HepG2 (cell line): ENCODE measurements around the gene MRO. TPM values are rescaled to one million over a fixed set of nuclear protein-coding genes. Genes with fewer than 3 reads are reported as not detected.

Source experiments
- ATAC-seq: fragments of 200-7000 bp; cut with Tn5 transposase; 3 replicates; pipeline ENCODE4 v1.9.1; 2020; ENCODE audit warnings: mild to moderate bottlenecking, moderate library complexity
- BruUV-seq: library from RNA; stranded (reverse); fragments of 400-500 nt; replicated peaks from 2 replicates; lab custom pipeline; 2021; lab: Mats Ljungman, UMichigan
- CTCF ChIA-PET: fragments of 300-600 bp; formaldehyde crosslinking; extraction: SDS; loops from one replicate; lab custom pipeline; 2021; ENCODE audit warnings: low total read pairs, inconsistent platforms, low intra/inter-chr PET ratio; lab: Yijun Ruan, JAX
- POLR2A ChIA-PET: fragments of 350-600 bp; sonication (Branson Sonifier 250); formaldehyde crosslinking; loops from one replicate; lab custom pipeline; 2020; ENCODE audit warnings: antibody characterized with exemption, inconsistent platforms; lab: Yijun Ruan, JAX
- DNase-seq: peaks from one replicate; pipeline ENCODE4 v3.0.0-alpha.2; 2015; ENCODE audit warnings: low spot score
- FAIRE-seq: peaks from 3 replicates; lab custom pipeline; 2011; peaks lifted over from hg19 to GRCh38; lab: Jason Lieb, UNC
- H2AFZ ChIP-seq: one replicate; pipeline ENCODE4 v1.6.1; 2011; ENCODE audit warnings: low read length, inconsistent platforms
- H3K27ac ChIP-seq: fragments of 300-600 bp; 3 replicates; pipeline ENCODE4 v1.8.0; 2011; ENCODE audit warnings: mixed run types, mild to moderate bottlenecking, mixed read lengths, low read length, inconsistent platforms; ENCODE audit not compliant: insufficient read depth; ENCODE audit errors: extremely low read length
- H3K27me3 ChIP-seq, 2 experiments: fragments of 200-600 bp in 1 of 2; 2 replicates in 1 of 2; 3 replicates in 1 of 2; pipeline versions ENCODE4 v1.6.0 to v1.8.0; 2011; ENCODE audit warnings: low read length in 2 of 2, mild to moderate bottlenecking in 2 of 2, moderate library complexity in 2 of 2, inconsistent platforms in 1 of 2; ENCODE audit not compliant: insufficient read depth in 2 of 2, control insufficient read depth in 1 of 2
- H3K36me3 ChIP-seq, 2 experiments: fragments of 200-600 bp in 1 of 2; replicated peaks in 1 of 2; 2 replicates in 1 of 2; 3 replicates in 1 of 2; pipeline versions ENCODE4 v1.5.1 to v1.8.0; 2011; ENCODE audit warnings: low read length in 2 of 2, inconsistent platforms in 1 of 2; ENCODE audit not compliant: insufficient read depth in 2 of 2, control insufficient read depth in 1 of 2
- H3K4me1 ChIP-seq: 2 replicates; pipeline ENCODE4 v1.5.1; 2012; ENCODE audit warnings: low read length, inconsistent platforms; ENCODE audit not compliant: insufficient read depth
- H3K4me2 ChIP-seq: 2 replicates; pipeline ENCODE4 v1.6.0; 2011; ENCODE audit warnings: low read depth, low read length, inconsistent platforms
- H3K4me3 ChIP-seq, 3 experiments: fragments of 200-600 bp in 1 of 3; sonication (generic), shearing (Covaris generic) in 1 of 3; replicated peaks in 1 of 3; 2 replicates each; pipeline ENCODE4 v1.5.1; 2011 to 2016; ENCODE audit warnings: low read length in 3 of 3, inconsistent platforms in 2 of 3, low read depth in 2 of 3, mild to moderate bottlenecking in 2 of 3, control low read depth in 1 of 3, mixed read lengths in 1 of 3; ENCODE audit not compliant: insufficient read depth in 1 of 3
- H3K79me2 ChIP-seq: one replicate; pipeline ENCODE4 v1.6.1; 2011; ENCODE audit warnings: low read length, inconsistent platforms; ENCODE audit not compliant: insufficient read depth
- H3K9ac ChIP-seq: 2 replicates; pipeline ENCODE4 v1.6.0; 2011; ENCODE audit warnings: mild to moderate bottlenecking, low read depth, low read length, inconsistent platforms; ENCODE audit not compliant: insufficient read depth
- H3K9me3 ChIP-seq: 2 replicates; pipeline ENCODE4 v1.5.1; 2012; ENCODE audit warnings: mild to moderate bottlenecking, low read length
- H4K20me1 ChIP-seq: 2 replicates; pipeline ENCODE4 v1.6.0; 2011; ENCODE audit warnings: inconsistent platforms, mild to moderate bottlenecking, low read length, moderate library complexity; ENCODE audit not compliant: insufficient read depth
- CCAR2 ChIP-seq: fragments of 200-400 bp; formaldehyde crosslinking; optimal IDR thresholded peaks from 2 replicates; pipeline ENCODE3; 2018; ENCODE audit warnings: low read depth, mild to moderate bottlenecking, low read length, moderate library complexity
- JUN ChIP-seq: sonication (generic); formaldehyde crosslinking; IDR thresholded peaks from 2 replicates; pipeline ENCODE4 v1.4.0; 2020; ENCODE audit warnings: mild to moderate bottlenecking, missing genetic modification reagents
- MAZ ChIP-seq, 2 experiments: sonication (generic) in 1 of 2; formaldehyde crosslinking in 1 of 2; IDR thresholded peaks; 2 replicates each; pipeline versions ENCODE4 v1.5.0 to v1.6.1; 2012 to 2020; ENCODE audit warnings: low read depth in 2 of 2, mild to moderate bottlenecking in 2 of 2, borderline replicate concordance in 1 of 2, improper control_type of control experiment in 1 of 2, low read length in 1 of 2, missing genetic modification reagents in 1 of 2, moderate library complexity in 1 of 2
- MIXL1 ChIP-seq: IDR thresholded peaks from 2 replicates; pipeline ENCODE4 v1.6.1; 2016
- RFX3 ChIP-seq: IDR thresholded peaks from 2 replicates; pipeline ENCODE4 v1.6.1; 2016; ENCODE audit warnings: missing biosample characterization, missing genetic modification reagents
- SOX13 ChIP-seq, 3 experiments: fragments of 450-650 bp in 1 of 3; sonication (generic) in 1 of 3; formaldehyde crosslinking in 1 of 3; IDR thresholded peaks in 2 of 3; conservative IDR thresholded peaks in 1 of 3; 2 replicates each; pipeline versions ENCODE4 v1.5.0 to v1.6.1; 2016 to 2020; ENCODE audit warnings: antibody characterized with exemption in 1 of 3, mild to moderate bottlenecking in 1 of 3, missing compliant biosample characterization in 1 of 3, missing genetic modification reagents in 1 of 3, moderate library complexity in 1 of 3
- ZBTB20 ChIP-seq: sonication (generic); formaldehyde crosslinking; IDR thresholded peaks from 2 replicates; pipeline ENCODE4 v1.8.1; 2023; ENCODE audit warnings: missing genetic modification reagents, low read depth, mild to moderate bottlenecking, borderline replicate concordance
- ZKSCAN5 ChIP-seq: sonication (generic); formaldehyde crosslinking; IDR thresholded peaks from 2 replicates; pipeline ENCODE4 v1.5.1; 2020; ENCODE audit warnings: mild to moderate bottlenecking, missing genetic modification reagents
- ZNF557 ChIP-seq: sonication (generic); formaldehyde crosslinking; IDR thresholded peaks from 2 replicates; pipeline ENCODE4 v1.4.0; 2020; ENCODE audit warnings: missing genetic modification reagents
- WGBS: methylation state at CpG from one replicate; pipeline ENCODE4 v1.1.6; 2017; ENCODE audit warnings: low lambda C conversion rate; 5-methylcytosine and 5-hydroxymethylcytosine counted together
- in situ Hi-C: cut with HindIII; loops from 2 replicates; pipeline ENCODE4 v1.10.0; 2017; ENCODE audit warnings: low pct_unique_long_range_greater_than_20kb; ENCODE audit not compliant: extremely low pct_ligation_motif_present
- intact Hi-C: fragments of 100-400 bp; cut with micrococcal nuclease; formaldehyde crosslinking; loops from one replicate; pipeline ENCODE4 v1.10.0; 2022; ENCODE audit not compliant: unreplicated experiment
- polyA plus RNA-seq, 8 experiments: library from polyadenylated mRNA; depleted of rRNA in 3 of 8; stranded (reverse) in 7 of 8; unstranded in 1 of 8; fragments of >200 nt; fragmentation: Illumina TruSeq in 4 of 8; extraction: Trizol in 4 of 8; gene quantifications; 2 replicates each; pipeline versions ENCODE4 v1.2.1 to v1.2.3, GENCODE V29; 2011 to 2016; ENCODE audit warnings: low read depth in 4 of 8, missing spikeins in 1 of 8, mixed read lengths in 1 of 8; ENCODE audit not compliant: insufficient read depth in 1 of 8
- total RNA-seq, 5 experiments: library from RNA; depleted of rRNA; stranded (reverse); fragments of >200 nt; fragmentation: Illumina TruSeq; extraction: Trizol; gene quantifications; 2 replicates each; pipeline ENCODE4 v1.2.3, GENCODE V29; 2016; ENCODE audit warnings: low read depth in 1 of 5
- TF ChIP-seq, protein P1 (sequence below): sonication (generic); formaldehyde crosslinking; IDR thresholded peaks from 2 replicates; pipeline ENCODE4 v1.8.0; 2022; ENCODE audit warnings: missing genetic modification reagents, mild to moderate bottlenecking, moderate library complexity, borderline replicate concordance
- TF ChIP-seq, protein P2 (sequence below): sonication (generic); formaldehyde crosslinking; IDR thresholded peaks from 2 replicates; pipeline ENCODE4 v1.4.0; 2020; ENCODE audit warnings: missing genetic modification reagents, borderline replicate concordance
- TF ChIP-seq, protein P3 (sequence below): sonication (generic); formaldehyde crosslinking; IDR thresholded peaks from 2 replicates; pipeline ENCODE4 v1.9.0; 2021; ENCODE audit warnings: missing genetic modification reagents, borderline replicate concordance

MRO gene
- total and polyA plus RNA-seq, 2 of the 13 experiments (the other 11 are each of a cell fraction or from before 2014, with no cell fraction given), result not detected

DNA sequence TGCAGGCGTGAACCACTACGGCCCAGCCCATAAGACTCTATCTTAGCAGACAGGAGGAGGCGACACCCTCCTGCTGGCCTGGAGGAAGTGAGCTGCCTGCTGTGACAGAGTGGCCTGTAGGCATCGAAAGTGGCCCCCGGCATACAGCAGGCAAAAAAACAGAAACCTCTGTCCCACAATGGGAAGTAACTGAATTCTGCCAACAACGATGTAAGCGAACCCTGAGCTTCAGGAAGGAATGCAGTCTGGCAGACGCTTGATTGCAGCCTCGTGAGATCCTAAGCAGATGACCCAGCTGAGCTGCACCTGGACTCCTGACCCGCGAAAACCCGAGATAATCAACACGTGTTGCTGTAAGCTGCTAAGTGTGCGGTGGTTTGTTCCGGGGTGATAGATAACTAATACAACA, 13.6 kb downstream of the MRO start (continued):
- TF ChIP-seq, protein P1, sequence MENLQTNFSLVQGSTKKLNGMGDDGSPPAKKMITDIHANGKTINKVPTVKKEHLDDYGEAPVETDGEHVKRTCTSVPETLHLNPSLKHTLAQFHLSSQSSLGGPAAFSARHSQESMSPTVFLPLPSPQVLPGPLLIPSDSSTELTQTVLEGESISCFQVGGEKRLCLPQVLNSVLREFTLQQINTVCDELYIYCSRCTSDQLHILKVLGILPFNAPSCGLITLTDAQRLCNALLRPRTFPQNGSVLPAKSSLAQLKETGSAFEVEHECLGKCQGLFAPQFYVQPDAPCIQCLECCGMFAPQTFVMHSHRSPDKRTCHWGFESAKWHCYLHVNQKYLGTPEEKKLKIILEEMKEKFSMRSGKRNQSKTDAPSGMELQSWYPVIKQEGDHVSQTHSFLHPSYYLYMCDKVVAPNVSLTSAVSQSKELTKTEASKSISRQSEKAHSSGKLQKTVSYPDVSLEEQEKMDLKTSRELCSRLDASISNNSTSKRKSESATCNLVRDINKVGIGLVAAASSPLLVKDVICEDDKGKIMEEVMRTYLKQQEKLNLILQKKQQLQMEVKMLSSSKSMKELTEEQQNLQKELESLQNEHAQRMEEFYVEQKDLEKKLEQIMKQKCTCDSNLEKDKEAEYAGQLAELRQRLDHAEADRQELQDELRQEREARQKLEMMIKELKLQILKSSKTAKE (CRISPR knock-in tag), result no peak
- TF ChIP-seq ZKSCAN5 (CRISPR knock-in tag) (no peak), RFX3 (CRISPR knock-in tag) (no peak), JUN (CRISPR knock-in tag) (no peak), ZNF557 (0 out of 2 replicates have a peak, but pooled peaks have one; percentile 37)
- TF ChIP-seq, protein P2, sequence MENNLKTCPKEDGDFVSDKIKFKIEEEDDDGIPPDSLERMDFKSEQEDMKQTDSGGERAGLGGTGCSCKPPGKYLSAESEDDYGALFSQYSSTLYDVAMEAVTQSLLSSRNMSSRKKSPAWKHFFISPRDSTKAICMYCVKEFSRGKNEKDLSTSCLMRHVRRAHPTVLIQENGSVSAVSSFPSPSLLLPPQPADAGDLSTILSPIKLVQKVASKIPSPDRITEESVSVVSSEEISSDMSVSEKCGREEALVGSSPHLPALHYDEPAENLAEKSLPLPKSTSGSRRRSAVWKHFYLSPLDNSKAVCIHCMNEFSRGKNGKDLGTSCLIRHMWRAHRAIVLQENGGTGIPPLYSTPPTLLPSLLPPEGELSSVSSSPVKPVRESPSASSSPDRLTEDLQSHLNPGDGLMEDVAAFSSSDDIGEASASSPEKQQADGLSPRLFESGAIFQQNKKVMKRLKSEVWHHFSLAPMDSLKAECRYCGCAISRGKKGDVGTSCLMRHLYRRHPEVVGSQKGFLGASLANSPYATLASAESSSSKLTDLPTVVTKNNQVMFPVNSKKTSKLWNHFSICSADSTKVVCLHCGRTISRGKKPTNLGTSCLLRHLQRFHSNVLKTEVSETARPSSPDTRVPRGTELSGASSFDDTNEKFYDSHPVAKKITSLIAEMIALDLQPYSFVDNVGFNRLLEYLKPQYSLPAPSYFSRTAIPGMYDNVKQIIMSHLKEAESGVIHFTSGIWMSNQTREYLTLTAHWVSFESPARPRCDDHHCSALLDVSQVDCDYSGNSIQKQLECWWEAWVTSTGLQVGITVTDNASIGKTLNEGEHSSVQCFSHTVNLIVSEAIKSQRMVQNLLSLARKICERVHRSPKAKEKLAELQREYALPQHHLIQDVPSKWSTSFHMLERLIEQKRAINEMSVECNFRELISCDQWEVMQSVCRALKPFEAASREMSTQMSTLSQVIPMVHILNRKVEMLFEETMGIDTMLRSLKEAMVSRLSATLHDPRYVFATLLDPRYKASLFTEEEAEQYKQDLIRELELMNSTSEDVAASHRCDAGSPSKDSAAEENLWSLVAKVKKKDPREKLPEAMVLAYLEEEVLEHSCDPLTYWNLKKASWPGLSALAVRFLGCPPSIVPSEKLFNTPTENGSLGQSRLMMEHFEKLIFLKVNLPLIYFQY (CRISPR knock-in tag), result peak; percentile 46; the same call in 1 of the 2 replicates

DNA sequence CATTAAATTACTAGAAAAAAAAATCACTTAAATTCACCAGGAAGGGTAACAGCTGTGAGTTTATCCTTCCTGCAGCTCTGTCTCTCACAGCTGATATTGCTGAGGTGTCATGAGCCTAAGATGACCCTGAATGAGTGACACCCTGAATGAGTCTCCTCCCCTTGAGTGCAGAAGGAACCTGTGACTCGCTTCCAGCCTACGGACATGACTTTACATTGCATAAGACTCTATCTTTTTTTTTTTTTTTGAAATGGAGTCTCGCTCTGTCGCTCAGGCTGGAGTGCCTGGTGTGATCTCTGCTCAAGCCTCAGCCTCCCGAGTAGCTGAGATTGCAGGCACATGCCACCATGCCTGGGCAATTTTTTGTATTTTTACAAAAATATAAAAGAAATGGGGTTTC, 14.1 kb downstream of the MRO start:
- no peak overlapping the region for H3K9ac ChIP-seq
- no TSS peak for BruUV-seq
- H3K9me3 ChIP-seq, result no peaks in the 10 kb centered on the region
- H3K79me2 ChIP-seq, result no peaks in the 10 kb centered on the region
- H4K20me1 ChIP-seq, result no peaks in the 10 kb centered on the region
- in situ Hi-C loops (no loop called here), intact Hi-C loops (no loop called here)
- ATAC-seq (no peak), DNase-seq (no peak), FAIRE-seq (no peak)
- 0 out of 2 replicates have a peak overlapping the region, but pooled peaks have one; percentile 16 for H3K4me2 ChIP-seq
- TF ChIP-seq SOX13 (IDR thresholded peaks at IDR 0.05), result no peak
- TF ChIP-seq SOX13 (CRISPR knock-in tag; conservative IDR thresholded peaks at IDR 0.05 in 1 of 2, IDR thresholded peaks at IDR 0.05 in 1 of 2), result no peak
- TF ChIP-seq, protein P3, sequence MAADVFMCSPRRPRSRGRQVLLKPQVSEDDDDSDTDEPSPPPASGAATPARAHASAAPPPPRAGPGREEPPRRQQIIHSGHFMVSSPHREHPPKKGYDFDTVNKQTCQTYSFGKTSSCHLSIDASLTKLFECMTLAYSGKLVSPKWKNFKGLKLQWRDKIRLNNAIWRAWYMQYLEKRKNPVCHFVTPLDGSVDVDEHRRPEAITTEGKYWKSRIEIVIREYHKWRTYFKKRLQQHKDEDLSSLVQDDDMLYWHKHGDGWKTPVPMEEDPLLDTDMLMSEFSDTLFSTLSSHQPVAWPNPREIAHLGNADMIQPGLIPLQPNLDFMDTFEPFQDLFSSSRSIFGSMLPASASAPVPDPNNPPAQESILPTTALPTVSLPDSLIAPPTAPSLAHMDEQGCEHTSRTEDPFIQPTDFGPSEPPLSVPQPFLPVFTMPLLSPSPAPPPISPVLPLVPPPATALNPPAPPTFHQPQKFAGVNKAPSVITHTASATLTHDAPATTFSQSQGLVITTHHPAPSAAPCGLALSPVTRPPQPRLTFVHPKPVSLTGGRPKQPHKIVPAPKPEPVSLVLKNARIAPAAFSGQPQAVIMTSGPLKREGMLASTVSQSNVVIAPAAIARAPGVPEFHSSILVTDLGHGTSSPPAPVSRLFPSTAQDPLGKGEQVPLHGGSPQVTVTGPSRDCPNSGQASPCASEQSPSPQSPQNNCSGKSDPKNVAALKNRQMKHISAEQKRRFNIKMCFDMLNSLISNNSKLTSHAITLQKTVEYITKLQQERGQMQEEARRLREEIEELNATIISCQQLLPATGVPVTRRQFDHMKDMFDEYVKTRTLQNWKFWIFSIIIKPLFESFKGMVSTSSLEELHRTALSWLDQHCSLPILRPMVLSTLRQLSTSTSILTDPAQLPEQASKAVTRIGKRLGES, result no peak
- TF ChIP-seq CCAR2, result no peak
- no peak for TF ChIP-seq MIXL1 (CRISPR knock-in tag)
- TF ChIP-seq MAZ (IDR thresholded peaks at IDR 0.05; ENCODE audit: borderline replicate concordance, low read depth, low read length), result no peak
- TF ChIP-seq MAZ (CRISPR knock-in tag; IDR thresholded peaks at IDR 0.05; ENCODE audit: low read depth), result no peak
- TF ChIP-seq ZBTB20 (CRISPR knock-in tag), result no peak
- ChIA-PET CTCF (no interaction called here), POLR2A (no interaction called here)
- peaks cover 21% of the 10 kb centered on the region for H3K4me1 ChIP-seq
- no peaks in the 10 kb centered on the region for H3K36me3 ChIP-seq
- H3K27me3 ChIP-seq, result peaks cover 2 to 5% of the 10 kb centered on the region in 2 experiments; a peak in 2 of 5 replicates
- no peak overlapping the region for H2AFZ ChIP-seq
- no peak overlapping the region for H3K27ac ChIP-seq
- H3K4me3 ChIP-seq, result no peak overlapping the region
- 24% methylated on average over 5 of the region's 5 CpGs for WGBS
